Endodermal cell (in vitro differentiated cells): ENCODE results near the gene TAMALIN. TPM values are rescaled to one million over a fixed set of nuclear protein-coding genes. Genes with fewer than 3 reads are reported as not detected.

ENCODE experiments used
- DNase-seq: peaks from one replicate; pipeline ENCODE4 v3.0.0-alpha.2; 2017
- H3K27ac ChIP-seq: 2 replicates; pipeline ENCODE4 v1.5.1; 2013; ENCODE audit warnings: mild to moderate bottlenecking, low read depth, low read length, moderate library complexity
- H3K27me3 ChIP-seq: 2 replicates; pipeline ENCODE4 v1.6.1; 2013; ENCODE audit warnings: mild to moderate bottlenecking, low read length, moderate library complexity; ENCODE audit not compliant: insufficient read depth, control insufficient read depth, poor library complexity, severe bottlenecking
- H3K36me3 ChIP-seq: 2 replicates; pipeline ENCODE4 v1.7.0; 2013; ENCODE audit warnings: mild to moderate bottlenecking, low read length, moderate library complexity; ENCODE audit not compliant: control insufficient read depth, insufficient read depth
- H3K4me1 ChIP-seq: one replicate; pipeline ENCODE4 v1.7.0; 2013; ENCODE audit warnings: low read length; ENCODE audit not compliant: control insufficient read depth, insufficient read depth
- H3K4me3 ChIP-seq: 2 replicates; pipeline ENCODE4 v1.5.1; 2013; ENCODE audit warnings: mild to moderate bottlenecking, low read length, moderate library complexity
- H3K9ac ChIP-seq: 2 replicates; pipeline ENCODE4 v1.6.1; 2013; ENCODE audit warnings: mild to moderate bottlenecking, low read length, moderate library complexity; ENCODE audit not compliant: poor library complexity, severe bottlenecking; ENCODE audit errors: extremely low read depth
- H3K9me3 ChIP-seq: 2 replicates; pipeline ENCODE4 v1.6.1; 2013; ENCODE audit warnings: mild to moderate bottlenecking, low read length, moderate library complexity; ENCODE audit not compliant: control insufficient read depth
- H3K27ac Mint-ChIP-seq: 2 replicates; pipeline ENCODE4 v1.8.0; 2020; ENCODE audit warnings: mixed read lengths
- H3K27me3 Mint-ChIP-seq: 2 replicates; pipeline ENCODE4 v1.8.0; 2021; ENCODE audit warnings: mild to moderate bottlenecking, mixed read lengths; ENCODE audit not compliant: insufficient read depth
- H3K36me3 Mint-ChIP-seq: 2 replicates; pipeline ENCODE4 v1.8.0; 2020; ENCODE audit warnings: low read depth, mixed read lengths
- H3K4me1 Mint-ChIP-seq: 2 replicates; pipeline ENCODE4 v1.8.0; 2020; ENCODE audit warnings: mixed read lengths
- H3K4me3 Mint-ChIP-seq: 2 replicates; pipeline ENCODE4 v1.8.0; 2020; ENCODE audit warnings: mild to moderate bottlenecking, moderate library complexity, mixed read lengths
- H3K9me3 Mint-ChIP-seq: 2 replicates; pipeline ENCODE4 v1.8.0; 2020; ENCODE audit warnings: mild to moderate bottlenecking, mixed read lengths
- CTCF ChIP-seq: fragments of 200-600 bp; sonication (generic); conservative IDR thresholded peaks from 2 replicates; pipeline ENCODE4 v1.5.0; 2021; ENCODE audit warnings: antibody characterized with exemption, mild to moderate bottlenecking
- WGBS, 2 experiments: methylation state at CpG; one replicate each; pipeline versions ENCODE4 v1.1.5 to v1.1.7; 2013; ENCODE audit warnings: missing lambda C conversion rate in 2 of 2, mixed read lengths in 1 of 2; ENCODE audit not compliant: insufficient coverage in 1 of 2, insufficient read length in 1 of 2; 5-methylcytosine and 5-hydroxymethylcytosine counted together
- total RNA-seq, 2 donors: library from RNA; stranded (reverse); fragmentation: NEBNext Ultra II Directional in 1 of 2; extraction: Animal tissue kit (Norgen Biotek cat#: 25700) in 1 of 2; gene quantifications; 2 replicates in 1 of 2; 3 replicates in 1 of 2; pipeline ENCODE4 v1.2.1, GENCODE V29; 2021

Gene TAMALIN
- total RNA-seq, 2 donors from 2014 or later, result 4.4 to 9.1 TPM

GRCh38 chr12:51961834-51962233 lies 44.9 kb upstream of the TAMALIN start:
- H3K4me3 Mint-ChIP-seq, result no peak overlapping the region
- no peak for DNase-seq
- no peak overlapping the region for H3K27ac Mint-ChIP-seq
- Histone ChIP-seq H3K27ac (no peak overlapping the region), H3K36me3 (peaks cover 52% of the 10 kb centered on the region), H3K4me3 (no peak overlapping the region), H3K9ac (no peak overlapping the region), H3K9me3 (peaks cover 32% of the 10 kb centered on the region), H3K4me1 (peaks cover 7% of the 10 kb centered on the region), H3K27me3 (no peaks in the 10 kb centered on the region)
- peaks cover 20% of the 10 kb centered on the region for H3K4me1 Mint-ChIP-seq
- peaks cover 66% of the 10 kb centered on the region for H3K36me3 Mint-ChIP-seq
- TF ChIP-seq CTCF, result no peak
- WGBS, 2 experiments, result 75 to 86% methylated on average over 1 of the region's 1 CpG
- peaks cover 6% of the 10 kb centered on the region for H3K9me3 Mint-ChIP-seq
- H3K27me3 Mint-ChIP-seq, result no peaks in the 10 kb centered on the region

GRCh38 chr12:51962737-51963136 lies 44.0 kb upstream of the TAMALIN start:
- Histone ChIP-seq H3K27me3 (no peaks in the 10 kb centered on the region), H3K9ac (no peak overlapping the region), H3K4me3 (no peak overlapping the region), H3K9me3 (peaks cover 32% of the 10 kb centered on the region), H3K4me1 (peaks cover 7% of the 10 kb centered on the region), H3K36me3 (peaks cover 52% of the 10 kb centered on the region), H3K27ac (no peak overlapping the region)
- DNase-seq, result no peak
- H3K27me3 Mint-ChIP-seq, result no peaks in the 10 kb centered on the region
- no peak for TF ChIP-seq CTCF
- peaks cover 62% of the 10 kb centered on the region for H3K36me3 Mint-ChIP-seq
- WGBS, 2 experiments, result 87 to 100% methylated on average over 2 of the region's 3 CpGs
- H3K9me3 Mint-ChIP-seq, result peaks cover 6% of the 10 kb centered on the region
- no peak overlapping the region for H3K27ac Mint-ChIP-seq
- peaks cover 20% of the 10 kb centered on the region for H3K4me1 Mint-ChIP-seq
- no peak overlapping the region for H3K4me3 Mint-ChIP-seq

GRCh38 chr12:51963477-51963876 lies 43.3 kb upstream of the TAMALIN start:
- H3K4me1 Mint-ChIP-seq, result peaks cover 20% of the 10 kb centered on the region
- 81 to 100% methylated on average over 1 to 3 of the region's 4 CpGs for WGBS, 2 experiments
- H3K36me3 Mint-ChIP-seq, result peaks cover 58% of the 10 kb centered on the region

More at GRCh38 chr12:51963477-51963876, 43.3 kb upstream of the TAMALIN start:
- no peak overlapping the region for H3K4me3 Mint-ChIP-seq
- H3K9me3 ChIP-seq, result peaks cover 32% of the 10 kb centered on the region
- no peaks in the 10 kb centered on the region for H3K27me3 ChIP-seq
- no peak for TF ChIP-seq CTCF
- no peak overlapping the region for H3K9ac ChIP-seq
- H3K4me3 ChIP-seq, result no peak overlapping the region
- H3K9me3 Mint-ChIP-seq, result peaks cover 6% of the 10 kb centered on the region
- H3K4me1 ChIP-seq, result peaks cover 7% of the 10 kb centered on the region
- no peak overlapping the region for H3K27ac ChIP-seq
- H3K36me3 ChIP-seq, result peaks cover 52% of the 10 kb centered on the region
- no peak for DNase-seq
- no peaks in the 10 kb centered on the region for H3K27me3 Mint-ChIP-seq
- H3K27ac Mint-ChIP-seq, result no peak overlapping the region
